HEK293T (cell line): ENCODE results near the gene SUSD4.

Experiments
- CTCF ChIA-PET: fragments of 350-600 bp; formaldehyde crosslinking; extraction: SDS; loops from one replicate; lab custom pipeline; 2021; ENCODE audit warnings: antibody characterized with exemption, inconsistent platforms; lab: Yijun Ruan, JAX
- POLR2A ChIA-PET: fragments of 350-600 bp; formaldehyde crosslinking; extraction: SDS; loops from one replicate; lab custom pipeline; 2020; ENCODE audit warnings: antibody characterized with exemption, inconsistent platforms; lab: Yijun Ruan, JAX
- DNase-seq: peaks from one replicate; pipeline ENCODE4 v3.0.0; 2012; ENCODE audit warnings: mixed read lengths; ENCODE audit errors: extremely low spot score
- ARNT ChIP-seq: fragments of 450-650 bp; IDR thresholded peaks from 2 replicates; pipeline ENCODE4 v1.6.1; 2017; ENCODE audit warnings: mild to moderate bottlenecking
- BHLHE40 ChIP-seq: fragments of 450-650 bp; IDR thresholded peaks from 2 replicates; pipeline ENCODE4 v1.6.1; 2016; ENCODE audit warnings: mild to moderate bottlenecking, moderate library complexity, borderline replicate concordance
- CTBP1 ChIP-seq: fragments of 450-650 bp; IDR thresholded peaks from 2 replicates; pipeline ENCODE4 v1.6.1; 2016; ENCODE audit warnings: borderline replicate concordance
- ELF4 ChIP-seq: fragments of 450-650 bp; IDR thresholded peaks from 2 replicates; pipeline ENCODE4 v1.6.1; 2017; ENCODE audit warnings: antibody characterized with exemption
- FOXA1 ChIP-seq: fragments of 450-650 bp; IDR thresholded peaks from 2 replicates; pipeline ENCODE4 v1.6.1; 2016; ENCODE audit warnings: mild to moderate bottlenecking
- FOXK2 ChIP-seq: fragments of 450-650 bp; IDR thresholded peaks from 2 replicates; pipeline ENCODE4 v1.6.1; 2016; ENCODE audit warnings: mild to moderate bottlenecking
- FOXM1 ChIP-seq: fragments of 450-650 bp; IDR thresholded peaks from 2 replicates; pipeline ENCODE4 v1.6.1; 2017; ENCODE audit warnings: mild to moderate bottlenecking, borderline replicate concordance
- HDGF ChIP-seq: fragments of 450-650 bp; IDR thresholded peaks from 2 replicates; pipeline ENCODE4 v1.6.1; 2017; ENCODE audit warnings: antibody characterized with exemption, borderline replicate concordance
- L3MBTL2 ChIP-seq: fragments of 450-650 bp; conservative IDR thresholded peaks from 2 replicates; pipeline ENCODE4 v1.6.1; 2016; ENCODE audit warnings: mild to moderate bottlenecking
- LEF1 ChIP-seq: fragments of 450-650 bp; IDR thresholded peaks from 2 replicates; pipeline ENCODE4 v1.6.1; 2017; ENCODE audit warnings: mild to moderate bottlenecking, borderline replicate concordance
- NFRKB ChIP-seq: fragments of 450-650 bp; IDR thresholded peaks from 2 replicates; pipeline ENCODE4 v1.6.1; 2016; ENCODE audit warnings: mild to moderate bottlenecking, moderate library complexity
- PKNOX1 ChIP-seq: fragments of 450-650 bp; IDR thresholded peaks from 2 replicates; pipeline ENCODE4 v1.6.1; 2016
- SP1 ChIP-seq: fragments of 450-650 bp; IDR thresholded peaks from 2 replicates; pipeline ENCODE4 v1.6.1; 2017
- SUZ12 ChIP-seq: fragments of 450-650 bp; IDR thresholded peaks from 2 replicates; pipeline ENCODE4 v1.6.1; 2016; ENCODE audit warnings: mild to moderate bottlenecking
- TARDBP ChIP-seq: fragments of 450-650 bp; IDR thresholded peaks from 2 replicates; pipeline ENCODE4 v1.6.1; 2016
- ZNF384 ChIP-seq: fragments of 450-650 bp; IDR thresholded peaks from 2 replicates; pipeline ENCODE4 v1.6.1; 2016

The SUSD4 gene

GRCh38 chr1:223180731-223181321, 183.2 kb downstream of the SUSD4 start:
- POLR2A ChIA-PET = no interaction called here
- no peak for DNase-seq
- no peak for TF ChIP-seq FOXM1
- CTCF ChIA-PET = interaction anchor here (0.5 to 1.3 kb wide), 3 partner anchors 56 to 1203 kb away, joined by 3 to 5 read pairs (median 4); no protein-coding TSS in a partner anchor

GRCh38 chr1:223179786-223180185, 184.2 kb downstream of the SUSD4 start:
- TF ChIP-seq FOXK2 = no peak
- no peak for TF ChIP-seq SUZ12
- no peak for TF ChIP-seq TARDBP
- no peak for TF ChIP-seq FOXA1
- no peak for TF ChIP-seq BHLHE40
- TF ChIP-seq L3MBTL2 = no peak
- no peak for TF ChIP-seq NFRKB
- TF ChIP-seq SP1 = no peak
- no peak for TF ChIP-seq CTBP1
- no peak for TF ChIP-seq ARNT
- no peak for TF ChIP-seq ZNF384
- no peak for TF ChIP-seq LEF1
- TF ChIP-seq PKNOX1 = no peak
- no peak for TF ChIP-seq FOXM1
- TF ChIP-seq ELF4 = no peak
- TF ChIP-seq HDGF = no peak
- POLR2A ChIA-PET = no interaction called here
- no peak for DNase-seq
- CTCF ChIA-PET = interaction anchor here (1.2 to 1.3 kb wide), 2 partner anchors 55 to 377 kb away, joined by 3 to 4 read pairs; no protein-coding TSS in a partner anchor

- ChIA-PET CTCF (no interaction called here), POLR2A (no interaction called here)
- no peak for DNase-seq
- TF ChIP-seq CTBP1 (no peak), SUZ12 (no peak), BHLHE40 (no peak), ELF4 (no peak), NFRKB (no peak)
Observed at GRCh38 chr1:223179280-223179679, 184.7 kb downstream of the SUSD4 start.

GRCh38 chr1:223177681-223178080, 186.3 kb downstream of the SUSD4 start:
- DNase-seq = no peak
- TF ChIP-seq LEF1 (no peak), FOXK2 (no peak), PKNOX1 (no peak), FOXA1 (no peak), ZNF384 (no peak), HDGF (no peak)
- POLR2A ChIA-PET = no interaction called here
- CTCF ChIA-PET = no interaction called here

GRCh38 chr1:223176437-223176836, 187.5 kb downstream of the SUSD4 start:
- ChIA-PET CTCF (no interaction called here), POLR2A (no interaction called here)
- TF ChIP-seq BHLHE40 = no peak
- TF ChIP-seq FOXM1 = no peak
- TF ChIP-seq SP1 = no peak
- no peak for TF ChIP-seq FOXA1
- no peak for DNase-seq

GRCh38 chr1:223175633-223176032, 188.3 kb downstream of the SUSD4 start:
- no peak for DNase-seq
- ChIA-PET CTCF (interaction anchor here (1.4 to 1.9 kb wide), 3 partner anchors 42 to 508 kb away, joined by 4 to 7 read pairs (median 4); no protein-coding TSS in a partner anchor), POLR2A (interaction anchor here (0.9 kb wide), 1 partner anchor 28 kb away, joined by 3 read pairs; no protein-coding TSS in a partner anchor)
- TF ChIP-seq TARDBP (no peak), CTBP1 (no peak), LEF1 (no peak), BHLHE40 (no peak), ZNF384 (no peak), SUZ12 (no peak), L3MBTL2 (no peak), FOXM1 (no peak), ARNT (no peak), ELF4 (no peak), SP1 (no peak), FOXK2 (no peak)

- POLR2A ChIA-PET = interaction anchor here (0.9 kb wide), 1 partner anchor 29 kb away, joined by 3 read pairs; no protein-coding TSS in a partner anchor
- CTCF ChIA-PET = interaction anchor here (1.4 to 1.9 kb wide), 3 partner anchors 41 to 509 kb away, joined by 4 to 7 read pairs (median 4); no protein-coding TSS in a partner anchor
- peak; percentile 26 for DNase-seq
- TF ChIP-seq PKNOX1 (peak; percentile 75), SUZ12 (no peak)
Observed at GRCh38 chr1:223175032-223175431, 188.9 kb downstream of the SUSD4 start.
